HG02852 (cell line): Measurements from ENCODE around the gene OR14A2.
"Not testable (repeated sequence)": the region's sequence is repeated elsewhere in the genome, so short reads cannot be mapped to it uniquely, and the experiment has no call there.

Experiments used
- ATAC-seq: cut with Tn5 transposase; IDR thresholded peaks from one replicate; pipeline ENCODE4 v1.9.1; 2021; ENCODE audit warnings: mild to moderate bottlenecking, moderate library complexity; ENCODE audit not compliant: unreplicated experiment

The OR14A2 gene

GRCh38 chr1:247748041-247748440, at the start of gene OR14A2:
OR14A2 (minus strand) TSS chr1:247748141.
- no peak for ATAC-seq

- ATAC-seq = no peak
These were observed 49.6 kb upstream of the OR14A2 start for GRCh38 chr1:247797518-247797917.

- ATAC-seq = no peak
These were observed 21.7 kb upstream of the OR14A2 start for GRCh38 chr1:247769603-247770002.

GRCh38 chr1:247760456-247760855, 12.5 kb upstream of the OR14A2 start, which contains the start of gene OR1C1:
OR1C1 (minus strand) TSS chr1:247760556; CDS start chr1:247758406, 2,150 bp downstream.
- no peak for ATAC-seq

GRCh38 chr1:247754311-247754710, 6.4 kb upstream of the OR14A2 start:
- ATAC-seq = not testable (repeated sequence)

- no peak for ATAC-seq
These were observed 1.9 kb upstream of the OR14A2 start for GRCh38 chr1:247749870-247750269.

- no peak for ATAC-seq
These were observed 325 bp downstream of the OR14A2 start for GRCh38 chr1:247747616-247748015.

- ATAC-seq = no peak
These were observed 1.5 kb downstream of the OR14A2 start for GRCh38 chr1:247746391-247746935.

GRCh38 chr1:247742215-247742760, 5.7 kb downstream of the OR14A2 start:
- not testable (repeated sequence) for ATAC-seq

GRCh38 chr1:247741756-247742155, 6.2 kb downstream of the OR14A2 start:
- ATAC-seq = no peak

GRCh38 chr1:247740721-247741120, 7.2 kb downstream of the OR14A2 start:
- ATAC-seq = no peak

GRCh38 chr1:247738315-247738714, 9.6 kb downstream of the OR14A2 start, which contains the start of gene OR14K1:
OR14K1 (plus strand) TSS chr1:247738615; CDS start chr1:247738615, 0 bp downstream.
- ATAC-seq = no peak

GRCh38 chr1:247721222-247721621, 26.7 kb downstream of the OR14A2 start:
- no peak for ATAC-seq

GRCh38 chr1:247716546-247716945, 31.4 kb downstream of the OR14A2 start, which contains the start of gene OR6F1:
OR6F1 (minus strand) TSS chr1:247716646; CDS start chr1:247712755, 3,891 bp downstream.
- no peak for ATAC-seq

- ATAC-seq = no peak
These were observed 34.2 kb downstream of the OR14A2 start for GRCh38 chr1:247713753-247714152.

- ATAC-seq = not testable (repeated sequence)
These were observed 37.3 kb downstream of the OR14A2 start for GRCh38 chr1:247710681-247711080.

- no peak for ATAC-seq
These were observed 46.6 kb downstream of the OR14A2 start for GRCh38 chr1:247701338-247701737.

GRCh38 chr1:247681288-247681897, 66.5 kb downstream of the OR14A2 start:
- peak; percentile 93 for ATAC-seq

GRCh38 chr1:247680171-247680570, 67.8 kb downstream of the OR14A2 start:
- ATAC-seq = no peak

- ATAC-seq = no peak
These were observed 68.3 kb downstream of the OR14A2 start, which contains the start of gene OR13G1 for GRCh38 chr1:247679639-247680038. OR13G1 (minus strand) TSS chr1:247679739; CDS start chr1:247673041, 6,698 bp downstream.
